COR-L47 (cell line): ENCODE measurements around the gene ADORA2B.
"Not testable (repeated sequence)": the region's sequence is repeated elsewhere in the genome, so short reads cannot be mapped to it uniquely, and the experiment has no call there.

Experiments
- DNase-seq: peaks from one replicate; lab custom pipeline; 2025; lab: John Stamatoyannopoulos, UW

The ADORA2B gene

GRCh38 chr17:15955793-15956541, 11.0 kb downstream of the ADORA2B start:
- no peak for DNase-seq

- no peak for DNase-seq
Measured at GRCh38 chr17:15957206-15957605, 12.3 kb downstream of the ADORA2B start.

- no peak for DNase-seq
Measured at GRCh38 chr17:15957608-15958307, 12.8 kb downstream of the ADORA2B start.

GRCh38 chr17:15958484-15958854, 13.5 kb downstream of the ADORA2B start:
- no peak for DNase-seq

- no peak for DNase-seq
Measured at GRCh38 chr17:15963670-15964110, 18.8 kb downstream of the ADORA2B start.

GRCh38 chr17:15965528-15965927, 20.6 kb downstream of the ADORA2B start:
- no peak for DNase-seq

- no peak for DNase-seq
Measured at GRCh38 chr17:15966183-15966878, 21.4 kb downstream of the ADORA2B start.

GRCh38 chr17:15966879-15967248, 21.9 kb downstream of the ADORA2B start:
- no peak for DNase-seq

- no peak for DNase-seq
Measured at GRCh38 chr17:15967706-15968399, 22.9 kb downstream of the ADORA2B start.

- no peak for DNase-seq
Measured at GRCh38 chr17:15969463-15969862, 24.5 kb downstream of the ADORA2B start.

GRCh38 chr17:15970500-15970899, 25.6 kb downstream of the ADORA2B start:
- DNase-seq = no peak

- no peak for DNase-seq
Measured at GRCh38 chr17:15971098-15971678, 26.3 kb downstream of the ADORA2B start.

- no peak for DNase-seq
Measured at GRCh38 chr17:15971882-15972281, 27.0 kb downstream of the ADORA2B start.

- DNase-seq = no peak
Measured at GRCh38 chr17:15972497-15972951, 27.6 kb downstream of the ADORA2B start.

GRCh38 chr17:15973016-15973415, 28.1 kb downstream of the ADORA2B start:
- DNase-seq = no peak

- DNase-seq = no peak
Measured at GRCh38 chr17:15973834-15974233, 28.9 kb downstream of the ADORA2B start.

- DNase-seq = no peak
Measured at GRCh38 chr17:15977894-15978293, 33.0 kb downstream of the ADORA2B start.

- DNase-seq = no peak
Measured at GRCh38 chr17:15978606-15979005, 33.7 kb downstream of the ADORA2B start.

- not testable (repeated sequence) for DNase-seq
Measured at GRCh38 chr17:15979013-15979412, 34.1 kb downstream of the ADORA2B start.

- DNase-seq = no peak
Measured at GRCh38 chr17:15981208-15981607, 36.3 kb downstream of the ADORA2B start.

- no peak for DNase-seq
Measured at GRCh38 chr17:15981646-15982580, 37.0 kb downstream of the ADORA2B start.
